GM19467 (cell line): Measurements from ENCODE around the gene AUTS2.

Experiments used
- ATAC-seq: cut with Tn5 transposase; IDR thresholded peaks from one replicate; pipeline ENCODE4 v1.9.1; 2021; ENCODE audit warnings: mild to moderate bottlenecking, moderate library complexity; ENCODE audit not compliant: unreplicated experiment

AUTS2 gene

DNA sequence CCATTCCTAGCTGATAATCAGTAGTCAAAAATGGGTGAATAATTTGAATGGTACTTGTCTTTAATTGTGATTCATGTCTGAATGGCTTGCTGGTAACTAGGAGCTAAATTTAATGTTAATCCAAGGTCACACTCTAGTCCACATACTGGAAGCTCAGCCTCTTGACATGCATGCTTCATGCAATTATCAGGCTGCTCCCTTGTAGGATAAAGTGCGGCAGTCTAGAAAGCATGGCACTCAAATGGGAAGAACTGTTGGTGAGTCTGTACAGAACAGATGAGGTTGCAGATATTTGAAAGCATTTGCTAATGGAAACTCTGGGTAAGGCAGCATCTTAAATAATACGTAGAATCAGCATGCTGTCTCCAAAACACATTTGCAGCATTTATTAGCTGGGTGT, 499.4 kb downstream of the AUTS2 start:
- ATAC-seq: no peak

- no peak for ATAC-seq
Measured at GRCh38 chr7:70098133-70098561, 499.9 kb downstream of the AUTS2 start.

DNA sequence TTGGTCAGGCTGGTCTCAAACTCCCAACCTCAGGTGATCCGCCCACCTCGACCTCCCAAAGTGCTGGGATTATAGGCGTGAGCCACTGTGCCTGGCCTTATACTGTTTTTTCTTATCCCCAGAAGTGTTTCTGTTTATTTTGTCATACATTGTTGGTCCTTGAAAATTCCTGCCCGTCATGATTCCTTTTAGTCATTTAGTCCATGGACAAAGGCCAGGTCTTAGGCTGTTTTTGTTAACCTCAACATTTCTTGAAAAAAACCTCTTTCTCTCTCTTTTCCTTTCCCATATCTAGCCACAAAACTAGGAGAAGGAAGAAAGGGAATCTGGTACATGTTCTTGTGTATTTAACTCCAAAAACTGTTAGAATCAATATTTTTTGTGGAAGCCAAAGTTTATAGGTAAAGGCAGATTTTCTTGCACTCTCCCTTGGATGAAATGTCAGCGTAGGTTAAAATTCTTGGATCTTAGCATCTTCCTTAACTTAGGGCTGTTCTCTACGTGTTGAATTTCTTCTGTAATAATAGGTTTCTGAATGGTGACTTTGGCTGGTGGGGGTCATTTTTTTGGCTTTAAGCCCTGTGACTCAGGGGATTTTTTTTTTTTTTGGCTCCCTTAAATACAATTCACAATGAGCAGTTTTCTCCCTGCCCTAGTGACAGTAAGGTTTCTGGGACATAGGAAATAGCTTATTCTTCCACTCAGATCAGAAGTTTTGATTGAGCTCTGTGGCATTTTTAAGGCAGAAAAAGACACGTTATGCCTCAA, 500.8 kb downstream of the AUTS2 start:
- ATAC-seq: no peak

DNA sequence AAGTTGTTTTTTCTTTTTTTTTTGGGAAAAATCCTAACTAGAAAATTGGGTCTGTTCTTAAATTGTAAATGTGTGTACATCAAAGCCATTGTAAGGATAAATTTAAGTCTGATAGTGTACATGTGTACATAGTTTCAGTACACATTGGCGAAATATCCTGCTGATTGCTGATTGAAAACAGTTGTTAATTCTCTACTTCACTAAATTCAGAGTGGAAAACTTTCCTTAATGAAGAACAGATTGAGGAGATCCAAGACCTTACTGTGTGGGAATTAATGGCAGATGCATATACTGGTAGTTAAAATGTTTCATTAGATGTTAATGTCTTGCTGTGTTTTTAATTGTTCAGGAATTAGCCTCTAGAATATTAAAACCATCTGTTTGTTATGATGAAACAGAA, 506.0 kb downstream of the AUTS2 start:
- no peak for ATAC-seq

DNA sequence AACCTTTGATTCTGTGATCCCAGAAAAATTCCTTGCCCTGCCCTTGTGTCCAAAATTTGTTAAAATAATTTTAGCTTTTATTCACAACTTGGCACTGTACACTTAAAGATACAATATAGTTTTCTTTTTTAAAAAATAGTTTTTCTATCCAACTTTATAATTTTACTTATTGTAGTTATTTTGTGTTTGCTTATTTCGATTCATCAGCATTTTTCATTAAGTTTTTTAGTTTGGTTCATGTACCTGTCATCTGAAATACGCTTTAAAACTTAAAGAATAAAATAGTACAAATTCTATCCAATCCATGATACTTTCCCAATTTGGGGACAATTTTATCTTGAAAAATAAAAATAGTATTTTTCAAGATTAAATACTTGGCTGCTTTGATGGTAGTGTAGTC, 514.8 kb downstream of the AUTS2 start:
- no peak for ATAC-seq

GRCh38 chr7:70113536-70113935, 515.3 kb downstream of the AUTS2 start:
- no peak for ATAC-seq

GRCh38 chr7:70114806-70115205, 516.5 kb downstream of the AUTS2 start:
- no peak for ATAC-seq

DNA sequence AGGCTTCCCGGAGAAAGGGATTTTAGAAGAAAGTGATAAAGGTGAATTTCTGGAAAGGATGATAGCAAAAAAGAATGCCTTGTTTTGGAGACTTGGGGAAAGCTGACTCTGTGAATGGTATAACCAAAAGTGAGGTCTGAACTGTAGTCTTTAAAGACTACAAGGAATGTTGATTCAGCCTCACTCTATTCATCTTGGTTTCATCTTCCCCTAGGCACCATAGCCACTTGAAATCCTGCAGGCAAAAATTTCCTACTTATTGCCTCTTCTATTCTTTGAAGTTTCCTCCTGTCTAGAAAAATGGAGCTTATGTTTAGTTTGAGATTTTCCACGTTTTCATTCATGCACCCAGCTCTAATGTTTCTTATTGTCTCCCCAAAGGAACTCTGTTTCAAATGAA, 518.0 kb downstream of the AUTS2 start:
- ATAC-seq: no peak

- no peak for ATAC-seq
Measured at GRCh38 chr7:70116867-70117266, 518.6 kb downstream of the AUTS2 start.

GRCh38 chr7:70120851-70121250, 522.6 kb downstream of the AUTS2 start:
- ATAC-seq: no peak

- no peak for ATAC-seq
Measured at GRCh38 chr7:70131817-70132216, 533.5 kb downstream of the AUTS2 start.

- ATAC-seq: no peak
Measured at GRCh38 chr7:70132226-70132851, 534.1 kb downstream of the AUTS2 start.

DNA sequence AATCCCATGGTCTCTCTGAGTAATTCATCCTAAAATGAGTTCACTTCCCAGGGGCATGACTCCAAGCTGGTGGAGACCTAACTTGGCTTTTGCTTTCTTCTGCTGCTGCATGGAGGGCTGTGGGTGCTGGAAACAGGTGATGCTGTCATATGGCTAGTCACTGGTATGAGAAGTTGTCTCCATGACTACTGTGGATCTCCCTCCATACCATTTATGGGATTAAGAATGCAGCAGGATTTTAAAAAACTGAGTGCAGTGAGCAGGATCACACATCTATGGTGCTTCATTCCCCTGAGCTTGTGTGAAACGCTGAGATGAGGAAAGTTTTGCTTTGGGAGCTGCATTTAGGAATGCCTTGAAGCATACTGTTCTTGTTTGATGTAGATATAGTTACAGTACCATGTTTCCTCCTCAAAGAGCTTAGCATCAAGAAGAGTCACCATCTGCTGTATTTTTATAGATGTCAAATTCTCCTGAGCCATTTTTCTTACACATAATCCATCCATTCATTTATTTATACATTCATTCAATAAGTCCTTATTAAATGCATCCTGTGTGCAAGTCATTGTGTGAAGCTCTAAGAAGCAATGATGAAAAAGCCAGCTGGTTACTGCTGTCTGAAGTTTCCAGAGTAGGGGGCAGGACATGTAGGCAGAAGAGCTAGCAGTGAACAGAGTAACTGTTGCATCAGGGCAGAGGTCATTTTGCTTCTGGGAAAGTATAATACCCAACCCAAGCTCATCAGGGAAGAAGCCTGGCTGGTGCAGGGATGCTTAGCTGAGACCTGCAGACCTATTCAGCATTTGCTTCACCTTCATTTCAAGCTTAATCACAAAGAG, 534.8 kb downstream of the AUTS2 start:
- no peak for ATAC-seq

DNA sequence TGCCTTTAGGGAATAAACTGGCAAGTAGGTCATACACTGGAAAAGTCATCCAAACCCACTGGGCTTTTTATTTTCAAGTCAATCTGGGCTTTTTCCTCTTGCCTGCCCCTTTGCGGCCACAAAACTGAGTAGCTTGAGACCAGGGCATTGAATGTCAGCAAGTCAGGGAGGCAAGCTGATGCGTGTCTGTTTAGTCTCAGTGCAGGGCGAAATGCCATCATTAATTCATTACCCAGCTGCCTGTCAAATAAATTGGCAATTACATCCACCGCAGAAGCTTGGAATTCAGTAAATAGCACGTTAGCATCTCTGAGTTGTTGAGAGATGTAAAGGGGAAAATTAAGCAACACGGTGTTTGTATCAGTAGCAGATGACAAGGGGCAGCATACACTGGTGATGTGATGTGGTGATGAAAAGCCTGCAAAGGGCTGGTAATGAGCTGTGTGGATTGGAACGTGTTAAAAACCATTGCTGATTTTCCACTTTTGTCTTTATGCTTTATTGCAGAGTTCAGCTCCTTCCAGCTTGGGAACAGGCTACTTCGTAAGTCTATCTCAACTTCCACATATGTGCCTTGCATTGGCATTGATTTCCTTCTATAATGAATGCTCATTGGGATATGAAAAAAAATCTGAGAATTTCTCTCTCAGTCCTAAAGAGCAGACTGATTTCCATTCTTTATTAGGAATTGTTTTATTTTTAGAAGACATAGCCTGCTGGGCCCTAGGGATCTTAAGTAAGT, 535.9 kb downstream of the AUTS2 start:
- ATAC-seq: no peak

GRCh38 chr7:70135656-70136055, 537.4 kb downstream of the AUTS2 start:
- ATAC-seq: no peak

- no peak for ATAC-seq
Measured at GRCh38 chr7:70137126-70137525, 538.9 kb downstream of the AUTS2 start.

GRCh38 chr7:70142247-70142932, 544.1 kb downstream of the AUTS2 start:
- no peak for ATAC-seq

GRCh38 chr7:70143075-70144044, 545.1 kb downstream of the AUTS2 start:
- no peak for ATAC-seq

DNA sequence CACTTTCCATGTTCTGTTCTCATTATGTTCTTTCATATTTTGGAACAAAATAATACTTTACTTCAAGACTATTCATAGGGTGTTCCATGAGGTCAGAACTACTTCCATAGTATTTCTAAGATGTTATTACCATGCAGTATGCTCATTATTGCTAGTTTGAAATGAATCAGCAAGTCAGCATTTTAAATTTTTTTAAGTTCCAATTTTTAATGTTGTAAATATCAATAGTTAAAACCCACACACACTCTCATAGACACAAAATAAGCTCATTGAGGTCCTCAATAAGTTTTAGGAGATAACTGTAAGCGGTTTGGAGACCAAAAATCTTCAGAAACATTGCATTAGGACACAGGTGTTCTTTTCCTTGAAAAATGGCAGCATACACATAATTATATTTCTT, 550.7 kb downstream of the AUTS2 start:
- ATAC-seq: no peak
